Skeletal muscle cell (primary cell): ENCODE data around the gene SLC29A4.
"Not testable (repeated sequence)": the region's sequence is repeated elsewhere in the genome, so short reads cannot be mapped to it uniquely, and the experiment has no call there.

Experiments
- DNase-seq: peaks from one replicate; pipeline ENCODE4 v3.0.0-alpha.2; 2010; ENCODE audit warnings: low read depth
- H3K4me3 ChIP-seq: 2 replicates; pipeline ENCODE4 v1.5.1; 2011; ENCODE audit warnings: low read depth, mild to moderate bottlenecking, control low read depth, low read length, moderate library complexity

The SLC29A4 gene

GRCh38 chr7:5314864-5315263 is 32.1 kb downstream of the SLC29A4 start:
- no peak overlapping the region for H3K4me3 ChIP-seq
- no peak for DNase-seq

DNA sequence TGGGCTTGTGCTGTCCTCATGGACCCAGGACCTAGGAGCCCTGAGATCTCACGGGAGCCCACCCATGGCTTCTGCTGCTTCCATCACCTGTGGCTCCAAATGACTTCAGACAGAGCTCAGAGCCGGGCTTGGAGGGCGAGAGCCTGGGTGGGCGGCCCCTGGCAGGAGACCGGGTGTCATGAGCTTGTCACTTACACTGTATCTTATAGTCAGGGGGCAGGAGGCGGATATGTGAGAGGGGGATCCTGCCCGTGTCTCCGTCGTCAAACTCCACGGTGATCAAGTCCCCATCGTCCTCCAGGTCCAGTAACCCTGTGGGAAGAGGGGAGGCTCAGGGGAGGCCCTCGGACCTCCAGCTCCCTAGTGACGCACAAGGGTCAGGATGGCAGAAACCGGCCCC is 33.0 kb downstream of the SLC29A4 start:
- no peak for DNase-seq
- H3K4me3 ChIP-seq = no peak overlapping the region

GRCh38 chr7:5318613-5319012 is 35.9 kb downstream of the SLC29A4 start:
- not testable (repeated sequence) for H3K4me3 ChIP-seq, DNase-seq

- DNase-seq = no peak
Measured at GRCh38 chr7:5320391-5320790, 37.6 kb downstream of the SLC29A4 start.

GRCh38 chr7:5320802-5321396 is 38.2 kb downstream of the SLC29A4 start:
- no peak for DNase-seq
- H3K4me3 ChIP-seq = no peak overlapping the region

More at GRCh38 chr7:5320391-5320790, 37.6 kb downstream of the SLC29A4 start:
- H3K4me3 ChIP-seq = no peak overlapping the region

- no peak for DNase-seq
- H3K4me3 ChIP-seq = no peak overlapping the region
Measured at GRCh38 chr7:5322621-5323410, 40.1 kb downstream of the SLC29A4 start.

GRCh38 chr7:5323800-5324781 is 41.3 kb downstream of the SLC29A4 start:
- not testable (repeated sequence) for H3K4me3 ChIP-seq, DNase-seq

GRCh38 chr7:5324961-5325360 is 42.2 kb downstream of the SLC29A4 start:
- H3K4me3 ChIP-seq = no peak overlapping the region
- DNase-seq = no peak

GRCh38 chr7:5330288-5330687 is 47.5 kb downstream of the SLC29A4 start:
- no peak overlapping the region for H3K4me3 ChIP-seq
- no peak for DNase-seq

- no peak overlapping the region for H3K4me3 ChIP-seq
- DNase-seq = no peak
Measured at GRCh38 chr7:5332579-5332978, 49.8 kb downstream of the SLC29A4 start.

GRCh38 chr7:5333121-5334045 is 50.6 kb downstream of the SLC29A4 start:
- no peak for DNase-seq
- no peak overlapping the region for H3K4me3 ChIP-seq

DNA sequence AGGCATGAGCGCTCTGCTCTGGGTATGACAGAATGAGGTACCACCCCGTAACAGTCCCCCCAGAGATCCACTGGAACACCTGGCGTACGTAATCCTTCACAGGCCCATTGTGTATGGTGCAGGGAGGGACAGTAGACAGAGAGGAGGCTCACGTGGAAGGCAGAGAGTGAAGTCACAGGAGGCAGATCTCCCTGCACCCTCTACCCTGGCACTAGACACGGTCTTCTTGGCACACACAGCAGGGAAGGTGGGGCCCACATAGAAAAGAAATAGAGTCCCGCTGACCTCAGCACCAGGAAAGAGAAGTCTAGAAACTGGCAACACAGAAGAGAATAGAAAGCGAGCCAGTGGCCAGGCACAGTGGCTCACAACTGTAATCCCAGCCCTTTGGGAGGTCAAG is 51.9 kb downstream of the SLC29A4 start:
- H3K4me3 ChIP-seq = no peak overlapping the region

DNA sequence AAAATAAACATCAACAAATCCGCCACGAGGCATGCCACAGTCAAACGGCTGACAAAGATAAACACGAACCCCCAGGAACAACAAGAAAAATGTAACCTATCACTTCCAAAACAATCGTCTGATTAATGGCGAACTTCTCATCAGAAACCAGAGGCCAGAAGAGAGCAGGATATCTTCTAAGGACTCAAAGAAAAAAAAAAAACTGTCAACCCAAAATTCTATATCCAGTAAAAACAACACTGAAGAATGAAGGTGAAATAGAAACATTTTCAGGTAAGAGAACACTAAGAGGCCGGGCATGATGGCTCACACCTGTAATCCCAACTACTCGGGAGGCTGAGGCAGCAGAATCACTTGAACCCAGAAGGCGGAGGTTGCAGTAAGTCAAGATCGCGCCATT is 54.3 kb downstream of the SLC29A4 start:
- H3K4me3 ChIP-seq = no peak overlapping the region
- DNase-seq = no peak

More for the DNA sequence above, 51.9 kb downstream of the SLC29A4 start:
- no peak for DNase-seq

GRCh38 chr7:5339955-5340354 is 57.2 kb downstream of the SLC29A4 start:
- no peak overlapping the region for H3K4me3 ChIP-seq
- no peak for DNase-seq

GRCh38 chr7:5342631-5343030 is 59.9 kb downstream of the SLC29A4 start:
- no peak for DNase-seq
- H3K4me3 ChIP-seq = no peak overlapping the region

GRCh38 chr7:5343884-5344283 is 61.1 kb downstream of the SLC29A4 start:
- H3K4me3 ChIP-seq = no peak overlapping the region
- no peak for DNase-seq

- H3K4me3 ChIP-seq = no peak overlapping the region
- no peak for DNase-seq
Measured at GRCh38 chr7:5344342-5344741, 61.6 kb downstream of the SLC29A4 start.

GRCh38 chr7:5345171-5345570 is 62.4 kb downstream of the SLC29A4 start:
- DNase-seq = no peak
- no peak overlapping the region for H3K4me3 ChIP-seq

GRCh38 chr7:5345671-5346070 is 62.9 kb downstream of the SLC29A4 start:
- no peak for DNase-seq

More at GRCh38 chr7:5345671-5346070, 62.9 kb downstream of the SLC29A4 start:
- no peak overlapping the region for H3K4me3 ChIP-seq
